ENCODE results near the gene RAI1.

Gene RAI1

GRCh38 chr17:17736205-17737183, 55.2 kb downstream of the RAI1 start:
- no peak for DNase-seq

DNA sequence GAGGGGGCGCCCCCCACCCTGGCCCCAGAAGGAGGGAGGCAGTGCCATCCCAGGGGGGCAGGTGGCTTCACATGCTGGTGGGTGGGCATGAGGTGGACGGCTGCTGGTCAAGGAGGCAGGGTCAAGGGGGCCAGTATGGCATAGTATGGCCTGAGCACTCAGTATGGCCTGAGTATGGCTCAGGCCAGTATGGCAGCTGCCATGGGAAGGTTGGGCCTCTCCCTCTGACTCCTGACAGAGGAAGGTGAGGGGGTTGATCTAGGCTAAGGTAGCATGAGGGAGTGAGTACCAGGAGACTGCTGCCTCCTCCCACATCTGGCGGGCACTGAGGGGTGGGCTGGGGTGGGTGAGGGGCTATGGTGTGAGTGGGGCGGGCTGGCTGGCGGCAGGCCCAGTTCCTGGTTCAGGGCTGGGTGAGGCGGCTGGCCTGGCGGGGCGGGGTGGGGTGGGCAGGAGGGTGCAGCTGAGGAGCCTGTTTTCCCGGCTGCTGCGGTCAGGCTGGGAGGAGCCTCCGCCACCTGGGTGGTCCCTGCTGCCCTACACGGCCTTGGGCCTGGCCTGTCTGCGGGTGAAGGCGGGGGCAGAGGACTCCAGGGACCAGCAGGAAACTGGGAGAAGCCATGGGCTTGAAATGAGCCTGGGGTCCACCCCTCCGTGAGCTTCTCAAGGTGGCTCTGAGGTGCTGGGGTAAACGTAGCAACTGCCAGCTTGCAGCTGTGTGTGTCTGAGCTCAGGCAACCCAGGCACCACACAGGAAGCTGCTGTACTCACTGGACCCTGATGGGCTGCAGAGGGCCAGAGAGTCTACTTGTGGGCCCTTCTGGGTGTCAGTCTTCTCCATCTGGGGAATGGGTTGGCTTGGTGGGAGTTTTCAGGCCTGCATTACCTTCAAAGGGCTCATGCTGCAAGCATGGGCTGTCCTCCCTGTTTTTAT, 57.0 kb downstream of the RAI1 start:
- no peak for DNase-seq

GRCh38 chr17:17738901-17739300, 57.6 kb downstream of the RAI1 start:
- DNase-seq: no peak

- no peak for DNase-seq
These were observed 58.3 kb downstream of the RAI1 start for GRCh38 chr17:17739388-17740066.

- peak; percentile 50 to 58 for DNase-seq
These were observed 59.5 kb downstream of the RAI1 start for GRCh38 chr17:17740615-17741348.

GRCh38 chr17:17741349-17742023, 60.2 kb downstream of the RAI1 start:
- DNase-seq: no peak

DNA sequence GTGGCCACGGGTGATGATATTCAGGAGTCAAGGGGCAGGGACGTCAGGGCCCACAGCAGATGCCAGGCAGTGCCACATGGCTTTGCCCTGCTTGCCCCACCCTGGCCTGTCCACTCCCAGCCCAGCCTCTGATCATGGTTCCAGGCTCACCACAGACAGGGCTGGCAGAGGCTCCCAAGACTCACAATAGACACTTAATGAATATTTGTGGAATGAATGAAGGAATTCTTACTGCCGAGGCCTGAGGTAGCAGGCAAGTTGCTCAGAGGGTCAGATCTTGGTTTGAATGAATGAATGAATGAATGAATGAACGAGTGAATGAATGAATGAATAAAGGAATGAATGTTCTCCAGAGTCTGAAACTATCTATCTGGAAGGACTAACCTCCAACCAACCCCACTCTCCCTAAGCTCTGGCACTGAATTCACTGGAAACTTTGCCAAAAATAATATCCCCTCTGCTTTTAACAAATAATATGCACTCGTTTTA, 60.9 kb downstream of the RAI1 start:
- no peak for DNase-seq

DNA sequence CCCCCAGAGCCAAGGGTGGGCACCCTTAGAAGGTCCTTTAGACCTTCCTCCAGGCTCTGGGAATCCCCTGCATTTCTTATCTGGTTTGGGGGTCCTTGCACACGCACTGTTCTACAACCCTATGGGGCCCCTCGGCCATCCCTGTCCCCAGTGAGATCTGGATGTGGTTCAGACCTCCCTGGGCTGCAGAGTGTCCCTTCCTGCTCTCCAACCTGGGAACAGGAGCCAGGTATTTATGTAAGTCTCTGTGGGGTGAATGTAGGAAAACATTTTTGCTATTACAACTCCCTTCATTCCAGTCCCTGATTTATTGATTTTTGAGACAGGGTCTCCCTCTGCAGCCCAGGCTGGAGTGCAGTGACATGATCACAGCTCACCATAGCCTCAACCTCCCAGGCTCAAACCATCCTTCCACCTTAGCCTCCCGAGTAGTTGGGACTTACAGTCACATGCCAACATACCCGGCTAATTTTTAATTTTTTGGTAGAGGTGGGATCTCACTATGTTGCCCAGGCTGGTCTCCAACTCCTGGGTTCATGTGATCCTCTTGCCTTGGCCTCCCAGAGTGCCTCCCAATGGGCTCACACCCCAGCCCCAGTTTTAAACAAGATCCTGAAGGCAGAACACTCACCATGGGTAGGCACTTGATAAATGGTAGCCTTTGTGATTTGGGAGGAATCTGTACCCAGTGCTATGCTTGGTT, 61.6 kb downstream of the RAI1 start:
- no peak for DNase-seq

DNA sequence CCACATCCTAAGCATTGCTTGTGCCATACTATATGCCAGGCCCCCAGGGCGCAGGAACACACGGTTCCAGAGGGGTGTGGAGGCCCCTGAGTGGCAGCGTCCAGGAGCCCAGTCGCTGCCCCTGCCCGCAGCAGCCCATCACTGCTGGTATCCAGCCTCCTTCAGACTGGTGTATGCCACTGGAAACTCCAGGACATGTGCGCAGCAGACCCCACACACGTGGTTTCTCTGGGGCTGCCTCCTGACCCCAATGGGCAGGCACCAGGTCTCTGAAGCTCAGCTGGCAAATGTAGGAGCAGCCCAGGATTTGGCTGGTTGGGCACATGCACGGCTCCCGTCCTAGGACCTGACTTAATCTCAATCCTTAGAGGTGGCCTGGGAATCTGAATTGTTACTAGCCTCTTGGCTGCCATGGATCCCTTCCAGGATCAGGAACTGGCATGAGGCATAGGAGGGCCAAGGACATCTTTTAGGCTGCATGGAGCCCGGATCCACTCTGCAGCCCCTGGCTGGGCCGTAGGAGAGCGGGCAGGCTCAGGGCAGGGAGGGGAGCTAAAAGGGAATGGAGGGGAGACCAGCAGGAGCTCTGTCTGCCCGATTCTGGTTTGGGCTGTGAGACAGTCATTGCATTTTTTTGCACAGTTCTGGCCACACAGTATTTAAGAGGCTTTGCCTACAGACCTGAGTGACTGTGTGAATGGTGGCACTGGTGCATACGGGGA, 62.3 kb downstream of the RAI1 start:
- no peak for DNase-seq

DNA sequence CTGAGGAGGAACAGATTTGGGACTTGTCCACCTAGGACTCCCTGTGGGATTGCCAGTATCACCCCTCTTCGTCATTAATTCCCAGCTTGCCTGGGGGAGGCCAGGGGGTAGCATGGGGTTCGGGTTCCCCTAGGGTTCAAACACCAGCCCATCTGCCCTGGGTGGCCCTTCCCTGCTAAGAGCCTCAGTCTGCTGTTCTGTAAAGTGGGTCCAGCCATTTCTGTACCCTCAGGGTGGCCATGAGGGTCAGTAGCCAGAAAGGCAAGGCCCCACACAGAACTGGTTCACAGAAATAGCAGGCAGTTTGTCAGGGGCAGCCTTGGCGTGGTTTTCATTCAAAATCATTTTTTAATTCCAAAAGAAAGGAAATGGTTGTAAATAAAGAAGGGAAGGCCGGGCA, 62.9 kb downstream of the RAI1 start:
- DNase-seq: no peak

DNA sequence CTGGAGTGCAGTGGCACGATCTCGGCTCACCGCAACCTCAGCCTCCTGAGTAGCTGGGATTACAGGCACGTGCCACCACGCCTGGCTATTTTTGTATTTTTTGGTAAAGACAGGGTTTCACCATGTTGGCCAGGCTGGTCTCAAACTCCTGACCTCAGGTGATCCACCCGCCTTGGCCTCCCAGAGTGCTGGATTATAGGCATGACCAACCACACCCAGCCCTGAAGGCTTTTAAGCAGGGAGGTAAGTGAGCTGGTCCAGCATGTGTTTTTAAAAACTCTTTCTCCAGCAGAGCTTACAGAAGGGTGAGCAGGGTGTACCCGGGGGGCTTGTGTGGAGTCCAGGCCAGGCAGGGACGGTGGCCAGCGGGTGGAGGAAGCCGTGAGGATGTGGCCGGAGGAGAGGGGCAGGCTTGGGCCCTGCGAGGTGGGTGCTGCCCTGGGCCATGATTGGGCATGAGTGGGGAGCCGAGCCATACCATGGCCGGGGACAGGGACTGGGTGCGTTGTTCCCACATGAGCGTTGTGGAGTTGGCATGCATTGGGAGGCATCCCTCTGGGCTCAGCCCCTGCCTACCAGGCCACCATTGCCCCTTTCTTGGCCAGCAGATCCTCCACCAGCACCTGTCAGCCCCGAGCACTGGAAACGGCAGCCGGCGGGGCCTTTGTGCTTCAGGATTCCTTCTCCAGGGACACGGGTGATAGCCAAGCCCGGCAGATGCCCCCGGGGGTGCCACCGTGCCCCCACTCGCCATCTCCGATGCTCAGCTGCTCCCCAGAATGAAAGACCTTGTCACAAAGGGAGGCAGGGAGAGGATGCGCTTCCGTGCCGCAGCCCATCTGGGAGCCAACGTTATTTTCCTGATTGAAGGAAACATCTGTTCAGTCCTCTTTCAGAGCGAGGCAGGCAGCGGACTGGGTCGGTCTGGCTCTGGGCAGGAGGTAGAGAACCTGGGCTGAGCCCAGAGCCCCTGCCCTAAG, 64.5 kb downstream of the RAI1 start:
- no peak for DNase-seq

DNA sequence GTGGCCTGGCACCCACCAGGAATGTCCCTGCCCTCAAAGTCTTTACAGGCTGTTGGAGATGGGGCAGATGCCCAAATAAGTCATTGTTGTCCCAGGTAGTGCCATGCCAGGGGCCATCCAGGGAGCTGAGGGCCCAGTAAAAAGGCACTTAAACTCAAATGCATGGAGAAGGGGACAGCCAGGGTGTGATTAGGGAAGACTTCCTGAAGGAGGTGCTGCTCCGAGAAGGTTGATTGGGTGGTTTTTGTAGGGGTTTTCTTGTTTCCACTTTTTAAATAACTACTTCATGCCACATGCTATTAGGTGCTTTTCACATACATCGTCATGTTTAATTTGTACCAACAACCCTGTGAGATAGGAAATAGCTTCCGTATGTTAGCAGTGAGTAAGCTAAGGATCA, 66.9 kb downstream of the RAI1 start:
- no peak for DNase-seq

- no peak for DNase-seq
These were observed 67.3 kb downstream of the RAI1 start for GRCh38 chr17:17748604-17749003.

GRCh38 chr17:17749025-17749772, 67.9 kb downstream of the RAI1 start:
- no peak for DNase-seq

DNA sequence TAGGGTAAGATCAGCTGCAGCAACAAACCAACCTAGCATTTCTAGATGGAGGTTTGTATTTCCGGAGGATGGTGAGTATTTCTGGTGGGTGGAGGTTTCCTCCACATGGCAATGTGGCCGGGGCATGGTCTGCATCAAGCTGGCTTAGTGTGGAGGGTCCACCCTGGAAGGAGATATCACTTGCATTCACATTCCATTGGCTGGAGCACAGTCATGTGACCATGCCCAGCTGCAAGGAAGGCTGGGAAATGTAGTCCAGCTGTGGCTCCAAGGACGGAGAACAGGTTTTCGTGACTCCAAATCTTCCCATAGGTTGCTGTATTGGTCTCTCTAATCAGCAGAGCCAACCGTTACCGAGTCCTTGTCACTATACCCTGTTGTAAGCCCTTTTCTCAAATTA, 68.7 kb downstream of the RAI1 start:
- peak; percentile 22 to 28 for DNase-seq

DNA sequence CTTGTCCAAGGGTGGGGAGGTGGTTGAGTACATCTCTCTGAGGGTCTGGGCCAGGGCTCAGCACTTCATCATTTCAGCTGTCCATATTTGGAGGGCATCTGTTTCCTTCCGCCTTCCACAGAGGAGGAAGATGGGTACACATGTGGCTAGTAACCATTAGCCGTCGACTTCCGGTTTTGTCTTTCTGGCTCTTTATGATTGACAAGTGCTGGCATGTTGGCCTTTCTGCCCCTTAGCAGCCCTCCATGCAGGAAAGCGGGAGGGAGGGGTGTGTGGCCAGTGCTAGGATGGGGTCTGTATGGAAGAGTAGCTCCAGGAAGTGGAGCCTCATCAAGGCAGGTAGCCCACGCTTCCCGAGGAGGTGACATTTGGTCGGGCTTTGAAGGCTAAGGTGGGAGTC, 69.6 kb downstream of the RAI1 start:
- no peak for DNase-seq

- DNase-seq: peak in 1 of 2 experiments; percentile 21
These were observed 70.3 kb downstream of the RAI1 start for GRCh38 chr17:17751489-17752088.

Data from activated CD4-positive, alpha-beta T cell treated with anti-CD3 and anti-CD28 coated beads, Interleukin-2, amount 50 U/mL, for 4 hours (primary cell).